TTC549 (cell line): ENCODE data around the gene PRLH.
"Not testable (repeated sequence)": the region's sequence is repeated elsewhere in the genome, so short reads cannot be mapped to it uniquely, and the experiment has no call there.

Experiments
- FAIRE-seq: peaks from 2 replicates; lab custom pipeline; 2012; peaks lifted over from hg19 to GRCh38; lab: Jason Lieb, UNC

Gene PRLH

GRCh38 chr2:237602409-237602808 is 36.0 kb downstream of the PRLH start:
- no peak for FAIRE-seq

DNA sequence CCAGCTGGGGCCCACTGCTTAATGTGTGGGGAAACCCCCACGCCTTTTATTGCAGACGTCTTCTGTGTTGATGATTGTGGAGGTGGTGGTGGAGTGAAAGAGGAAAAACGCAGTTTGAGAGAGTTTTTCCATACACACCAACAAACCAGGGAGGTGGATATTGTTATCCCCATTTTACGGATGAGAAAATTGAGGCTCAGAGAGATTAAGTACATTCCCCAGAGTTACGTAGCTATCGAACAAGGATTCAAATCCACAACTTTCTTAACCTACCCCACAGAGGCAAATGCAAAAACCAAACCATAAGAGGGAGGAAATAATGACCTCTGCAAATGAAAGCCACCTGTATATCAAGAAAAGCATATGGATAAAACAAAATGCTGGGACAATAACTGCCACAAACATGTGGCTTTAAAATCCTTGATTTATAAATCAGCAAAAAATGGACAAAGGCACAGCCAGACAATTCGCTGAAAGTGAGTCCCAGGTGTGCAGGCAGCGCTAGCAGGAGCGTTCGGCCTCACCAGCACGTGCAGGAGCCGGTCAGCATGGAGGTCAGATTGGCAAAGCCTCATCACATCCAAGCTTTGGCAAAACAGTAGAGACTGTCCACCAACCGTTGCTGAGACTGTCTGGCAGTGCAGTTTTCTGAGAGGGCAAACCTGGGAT is 36.8 kb downstream of the PRLH start:
- FAIRE-seq, result no peak

GRCh38 chr2:237603718-237604362 is 37.5 kb downstream of the PRLH start:
- no peak for FAIRE-seq

DNA sequence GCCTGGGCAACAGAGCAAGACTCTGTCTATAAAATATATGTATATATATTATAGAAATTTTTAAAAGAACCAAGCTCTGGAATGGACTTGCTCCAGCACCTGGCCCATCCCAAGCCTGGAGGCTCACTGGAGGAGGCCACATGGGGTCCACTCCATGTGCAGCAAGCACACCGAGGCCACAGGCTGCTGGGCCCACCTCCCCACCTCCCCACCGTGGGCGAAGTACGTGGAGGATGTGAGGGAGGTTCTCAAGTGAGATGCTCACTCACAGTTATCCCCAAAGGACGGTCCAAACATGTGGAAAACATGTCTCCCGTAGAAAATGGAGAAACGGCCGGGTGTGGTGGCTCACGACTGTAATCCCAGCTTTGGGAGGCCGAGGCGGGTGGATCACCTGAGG is 38.0 kb downstream of the PRLH start:
- FAIRE-seq, result no peak

DNA sequence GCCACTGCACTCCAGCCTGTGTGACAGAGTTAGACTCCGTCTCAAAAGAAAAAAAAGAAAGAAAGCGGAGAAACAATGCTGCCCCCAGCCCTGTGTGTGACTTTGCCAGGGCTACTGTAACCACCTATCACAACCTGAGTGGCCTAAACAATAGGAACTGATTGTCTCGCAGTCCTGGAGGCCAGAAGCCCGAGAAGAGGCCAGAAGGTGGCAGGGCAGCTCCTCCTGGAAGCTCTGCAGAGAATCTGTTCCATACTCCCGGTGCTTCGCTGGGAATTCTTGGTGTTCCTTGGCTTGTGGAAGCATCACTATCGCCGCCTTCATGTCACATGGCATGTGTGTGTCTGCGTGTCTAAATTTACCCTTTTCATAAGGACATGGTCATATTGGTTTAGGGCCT is 38.6 kb downstream of the PRLH start:
- FAIRE-seq, result no peak

GRCh38 chr2:237606522-237606921 is 40.1 kb downstream of the PRLH start:
- not testable (repeated sequence) for FAIRE-seq

DNA sequence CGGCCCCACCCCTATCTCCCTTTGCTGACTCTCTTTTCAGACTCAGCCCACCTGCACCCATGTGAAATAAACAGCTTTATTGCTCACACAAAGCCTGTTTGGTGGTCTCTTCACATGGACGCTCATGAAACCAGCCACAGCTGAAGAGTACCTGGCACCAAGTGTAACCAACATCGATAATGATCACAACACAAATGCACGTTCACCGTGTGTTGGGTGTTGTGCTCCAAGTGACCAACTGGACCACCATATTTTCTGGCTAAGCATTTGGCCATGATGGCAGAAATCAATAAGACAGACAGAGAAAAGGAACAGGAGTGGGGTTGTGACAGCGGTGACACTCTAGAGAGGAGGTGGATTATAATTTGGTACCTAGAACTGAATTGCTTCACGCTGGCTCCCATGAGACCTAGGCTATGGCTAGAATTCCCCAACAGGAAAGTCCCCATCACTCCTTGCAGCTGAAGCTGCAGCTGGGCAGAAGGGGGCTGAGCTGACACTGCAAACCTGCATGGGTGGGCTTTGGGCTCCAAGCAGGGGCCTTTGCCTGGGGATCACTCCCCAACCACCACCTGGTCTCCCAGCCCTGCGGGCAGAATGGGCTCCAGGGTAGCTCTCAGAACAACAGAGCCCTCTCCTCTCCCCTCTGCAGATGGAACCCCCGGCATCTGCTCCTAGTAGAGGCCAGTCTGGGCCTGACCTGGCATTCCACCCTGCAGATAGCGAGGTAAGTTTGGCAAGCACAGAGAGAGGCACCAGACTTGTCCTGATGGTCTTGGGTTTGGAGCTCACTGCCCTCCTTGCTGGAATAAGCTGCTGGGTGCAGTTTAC is 46.4 kb downstream of the PRLH start:
- no peak for FAIRE-seq

- FAIRE-seq, result no peak
These were observed 47.3 kb downstream of the PRLH start for GRCh38 chr2:237613679-237614078.

DNA sequence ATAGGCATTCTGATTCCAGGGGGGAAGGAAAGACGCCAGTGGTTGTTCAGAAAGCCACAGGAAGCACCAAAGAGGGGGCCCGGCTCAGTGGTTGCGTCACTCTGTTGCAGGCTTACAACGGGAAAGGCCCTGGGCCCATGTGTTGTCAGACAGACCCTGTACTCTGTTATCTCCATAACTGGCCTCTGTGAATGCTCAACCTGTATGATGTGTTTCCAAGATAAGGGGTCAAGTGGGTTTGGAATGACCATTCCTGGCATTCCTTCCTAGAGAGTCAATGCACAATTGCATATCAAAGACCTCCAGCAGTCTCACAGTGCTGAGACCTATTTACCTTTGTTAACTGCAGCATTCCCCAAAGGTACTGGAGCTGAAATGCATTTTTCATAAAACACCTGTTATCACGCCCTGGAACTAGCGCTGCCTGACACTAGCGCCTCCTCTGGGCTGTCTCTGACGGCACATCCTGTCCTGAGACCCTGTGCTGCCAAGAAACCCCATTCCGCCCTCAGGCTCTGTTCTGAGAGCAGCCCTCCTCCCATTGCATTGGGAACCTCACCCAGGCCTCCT is 47.9 kb downstream of the PRLH start:
- no peak for FAIRE-seq

- FAIRE-seq, result no peak
These were observed 49.4 kb downstream of the PRLH start for GRCh38 chr2:237615631-237616249.

DNA sequence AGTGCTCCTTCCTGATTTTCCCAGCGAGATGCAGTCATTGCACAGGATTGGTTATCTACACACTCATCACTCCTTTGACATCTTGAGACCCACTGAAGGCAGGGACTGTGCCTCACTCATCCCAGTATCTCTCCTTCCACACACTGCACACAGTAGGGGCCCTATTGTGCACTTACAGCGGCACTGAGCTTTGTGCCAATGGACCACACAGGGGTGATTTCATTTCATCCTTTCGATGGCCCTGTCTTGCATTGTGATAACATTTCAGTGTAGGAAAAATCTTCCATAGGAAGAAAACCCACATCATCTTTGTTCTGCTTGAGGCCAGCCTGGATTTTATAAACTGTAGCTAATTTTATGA is 50.0 kb downstream of the PRLH start:
- no peak for FAIRE-seq
